HEK293 (cell line): Measurements from ENCODE around the gene UBB.

Experiments
- SALL2 ChIP-seq: fragments of 450-650 bp; formaldehyde crosslinking; IDR thresholded peaks from 2 replicates; pipeline ENCODE4 v1.5.0; 2017; ENCODE audit warnings: missing biosample characterization, mild to moderate bottlenecking, missing genetic modification characterization, borderline replicate concordance
- ZNF23 ChIP-seq: fragments of 450-650 bp; formaldehyde crosslinking; IDR thresholded peaks from 2 replicates; pipeline ENCODE4 v1.5.1; 2016; ENCODE audit warnings: missing biosample characterization, missing genetic modification characterization, borderline replicate concordance

DNA sequence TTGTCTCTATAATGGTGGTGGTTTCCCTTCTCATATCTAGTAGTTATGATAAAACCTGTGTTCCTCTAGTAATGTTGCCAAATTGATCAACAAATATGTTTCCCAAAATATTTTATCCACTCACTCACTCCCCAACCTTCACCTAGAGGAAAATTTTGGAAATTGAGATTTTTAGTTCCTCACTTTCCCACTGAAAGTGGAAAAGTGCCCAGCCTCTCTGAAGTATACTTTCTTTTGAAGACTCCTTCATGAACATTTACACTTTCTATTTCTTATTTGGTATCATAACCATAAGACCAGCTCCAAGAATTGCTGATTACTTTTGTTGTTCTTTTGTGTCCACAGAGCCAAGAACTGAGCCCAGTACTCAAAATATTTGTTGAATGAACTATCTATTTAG is 22.5 kb upstream of the UBB start:
- TF ChIP-seq SALL2 (no peak), ZNF23 (tag by site-specific recombination) (no peak)
